HG03097 (cell line): ENCODE measurements around the gene RBM45.
"Not testable (repeated sequence)": the region's sequence is repeated elsewhere in the genome, so short reads cannot be mapped to it uniquely, and the experiment has no call there.

Source experiments
- ATAC-seq: cut with Tn5 transposase; IDR thresholded peaks from one replicate; pipeline ENCODE4 v1.9.1; 2021; ENCODE audit not compliant: unreplicated experiment, low FRiP score

Gene RBM45

GRCh38 chr2:178112202-178113152 lies at the start of gene RBM45:
TSS of gene RBM45 (plus strand) at chr2:178112437. CDS start at chr2:178112547, 110 bp downstream.
- ATAC-seq = peak; percentile 93

GRCh38 chr2:178066324-178066723 lies 45.9 kb upstream of the RBM45 start:
- no peak for ATAC-seq

GRCh38 chr2:178066890-178067669 lies 45.2 kb upstream of the RBM45 start:
- no peak for ATAC-seq

GRCh38 chr2:178068823-178069454 lies 43.3 kb upstream of the RBM45 start:
- ATAC-seq = no peak

GRCh38 chr2:178069551-178069950 lies 42.7 kb upstream of the RBM45 start:
- no peak for ATAC-seq

- ATAC-seq = no peak
These were observed 41.4 kb upstream of the RBM45 start for GRCh38 chr2:178070824-178071223.

GRCh38 chr2:178072000-178072382 lies 40.2 kb upstream of the RBM45 start:
- no peak for ATAC-seq

GRCh38 chr2:178072383-178073301 lies 39.6 kb upstream of the RBM45 start, which contains the start of gene PDE11A:
TSS of gene PDE11A (minus strand) at chr2:178072777. CDS start at chr2:178072437, 340 bp downstream.
- no peak for ATAC-seq

GRCh38 chr2:178074123-178075005 lies 37.9 kb upstream of the RBM45 start:
- ATAC-seq = no peak

GRCh38 chr2:178075006-178075326 lies 37.3 kb upstream of the RBM45 start:
- no peak for ATAC-seq

- ATAC-seq = no peak
These were observed 36.1 kb upstream of the RBM45 start for GRCh38 chr2:178076130-178076529.

- ATAC-seq = not testable (repeated sequence)
These were observed 33.0 kb upstream of the RBM45 start for GRCh38 chr2:178079279-178079678.

GRCh38 chr2:178082408-178083045 lies 29.7 kb upstream of the RBM45 start:
- ATAC-seq = no peak

- no peak for ATAC-seq
These were observed 28.0 kb upstream of the RBM45 start for GRCh38 chr2:178084273-178084672.

- no peak for ATAC-seq
These were observed 23.4 kb upstream of the RBM45 start for GRCh38 chr2:178088774-178089270.

GRCh38 chr2:178093471-178093870 lies 18.8 kb upstream of the RBM45 start:
- ATAC-seq = no peak

GRCh38 chr2:178101321-178102079 lies 10.7 kb upstream of the RBM45 start:
- no peak for ATAC-seq

GRCh38 chr2:178105566-178105965 lies 6.7 kb upstream of the RBM45 start:
- ATAC-seq = no peak
